GM18526 (cell line): ENCODE data around the gene QSOX1.

ENCODE experiments used
- POLR2A ChIP-seq: IDR thresholded peaks from 3 replicates; pipeline ENCODE4 v1.6.1; 2011; ENCODE audit not compliant: insufficient read length; ENCODE audit errors: extremely low read depth

The QSOX1 gene, protein sequence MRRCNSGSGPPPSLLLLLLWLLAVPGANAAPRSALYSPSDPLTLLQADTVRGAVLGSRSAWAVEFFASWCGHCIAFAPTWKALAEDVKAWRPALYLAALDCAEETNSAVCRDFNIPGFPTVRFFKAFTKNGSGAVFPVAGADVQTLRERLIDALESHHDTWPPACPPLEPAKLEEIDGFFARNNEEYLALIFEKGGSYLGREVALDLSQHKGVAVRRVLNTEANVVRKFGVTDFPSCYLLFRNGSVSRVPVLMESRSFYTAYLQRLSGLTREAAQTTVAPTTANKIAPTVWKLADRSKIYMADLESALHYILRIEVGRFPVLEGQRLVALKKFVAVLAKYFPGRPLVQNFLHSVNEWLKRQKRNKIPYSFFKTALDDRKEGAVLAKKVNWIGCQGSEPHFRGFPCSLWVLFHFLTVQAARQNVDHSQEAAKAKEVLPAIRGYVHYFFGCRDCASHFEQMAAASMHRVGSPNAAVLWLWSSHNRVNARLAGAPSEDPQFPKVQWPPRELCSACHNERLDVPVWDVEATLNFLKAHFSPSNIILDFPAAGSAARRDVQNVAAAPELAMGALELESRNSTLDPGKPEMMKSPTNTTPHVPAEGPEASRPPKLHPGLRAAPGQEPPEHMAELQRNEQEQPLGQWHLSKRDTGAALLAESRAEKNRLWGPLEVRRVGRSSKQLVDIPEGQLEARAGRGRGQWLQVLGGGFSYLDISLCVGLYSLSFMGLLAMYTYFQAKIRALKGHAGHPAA

DNA sequence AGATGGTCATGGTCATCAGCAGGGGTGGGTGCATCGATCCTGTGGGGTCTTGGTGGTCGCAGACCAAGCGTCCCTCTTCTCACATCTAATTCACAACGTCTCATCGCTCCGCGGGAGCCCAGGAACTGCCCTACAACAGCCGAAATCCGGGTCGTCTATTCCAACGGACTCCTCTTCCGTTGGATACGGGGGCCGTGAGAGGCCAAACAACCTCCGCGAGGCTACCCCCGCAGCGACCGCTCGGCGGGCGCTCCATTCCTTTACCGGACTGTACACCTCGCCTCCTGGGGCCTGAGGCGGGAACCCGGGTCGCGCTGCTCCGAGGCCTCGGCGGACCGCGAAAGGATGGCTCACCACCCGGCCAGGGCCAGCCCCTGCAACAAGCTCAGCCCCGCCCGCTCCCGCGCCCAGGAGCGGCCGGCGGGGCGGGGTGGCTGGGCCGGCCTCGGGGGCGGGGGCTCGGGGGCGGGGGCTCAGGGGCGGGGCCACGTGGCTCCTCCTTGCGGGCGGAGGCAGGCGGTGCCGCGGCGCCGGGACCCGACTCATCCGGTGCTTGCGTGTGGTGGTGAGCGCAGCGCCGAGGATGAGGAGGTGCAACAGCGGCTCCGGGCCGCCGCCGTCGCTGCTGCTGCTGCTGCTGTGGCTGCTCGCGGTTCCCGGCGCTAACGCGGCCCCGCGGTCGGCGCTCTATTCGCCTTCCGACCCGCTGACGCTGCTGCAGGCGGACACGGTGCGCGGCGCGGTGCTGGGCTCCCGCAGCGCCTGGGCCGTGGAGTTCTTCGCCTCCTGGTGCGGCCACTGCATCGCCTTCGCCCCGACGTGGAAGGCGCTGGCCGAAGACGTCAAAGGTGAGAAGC is at the start of gene QSOX1:
QSOX1 (plus strand) TSS at position 545 of the 857 bp plus-strand sequence; CDS start at position 584, 39 bp downstream.
- peak; percentile 72 for TF ChIP-seq POLR2A

DNA sequence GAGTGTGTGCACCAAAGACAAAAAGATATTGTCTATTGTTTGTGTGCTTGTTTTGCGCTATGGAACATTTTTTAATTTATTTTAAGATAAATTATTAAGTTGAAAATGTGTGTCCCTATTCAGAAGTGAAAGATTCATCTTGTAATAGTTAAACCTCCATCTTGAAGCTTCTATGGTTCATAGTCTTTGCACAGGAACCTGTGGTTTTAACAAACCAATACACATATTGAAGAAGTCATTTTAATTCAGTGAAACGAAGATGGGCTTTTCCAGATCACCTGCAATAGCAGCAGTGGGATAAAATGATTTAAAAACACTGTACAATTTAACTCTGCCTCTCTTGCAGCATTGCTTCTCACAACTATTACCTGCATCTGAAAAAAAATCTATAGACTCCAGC is 42.6 kb upstream of the QSOX1 start:
- TF ChIP-seq POLR2A = no peak

GRCh38 chr1:180112984-180113647 is 41.6 kb upstream of the QSOX1 start:
- TF ChIP-seq POLR2A = no peak

DNA sequence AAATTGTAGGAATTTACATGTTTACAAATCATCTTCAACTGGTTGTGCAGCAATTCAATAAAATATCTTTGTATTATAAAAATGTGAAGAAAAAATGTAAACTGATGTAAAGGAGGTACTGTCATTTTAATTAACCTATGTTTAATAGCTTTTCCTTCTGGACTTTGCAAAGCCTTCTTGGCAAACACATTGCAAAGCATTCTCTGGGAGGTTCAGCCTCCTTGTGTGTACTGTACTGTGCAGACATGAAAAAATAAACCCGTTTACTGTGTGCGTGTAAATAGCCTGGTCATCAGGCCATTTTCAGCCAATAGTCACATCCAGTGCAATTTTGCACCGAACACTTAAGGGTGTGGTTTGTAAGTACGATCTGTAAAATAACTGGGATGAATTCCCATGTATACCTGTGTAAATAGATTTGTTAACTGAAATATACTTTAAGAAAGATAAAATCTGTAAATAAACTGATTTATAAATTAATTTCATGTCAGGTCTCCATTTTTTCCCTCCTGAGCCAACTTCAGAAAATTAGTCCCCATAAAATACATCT is 40.2 kb upstream of the QSOX1 start:
- TF ChIP-seq POLR2A = no peak

GRCh38 chr1:180116964-180117763 is 37.5 kb upstream of the QSOX1 start:
- TF ChIP-seq POLR2A = no peak

DNA sequence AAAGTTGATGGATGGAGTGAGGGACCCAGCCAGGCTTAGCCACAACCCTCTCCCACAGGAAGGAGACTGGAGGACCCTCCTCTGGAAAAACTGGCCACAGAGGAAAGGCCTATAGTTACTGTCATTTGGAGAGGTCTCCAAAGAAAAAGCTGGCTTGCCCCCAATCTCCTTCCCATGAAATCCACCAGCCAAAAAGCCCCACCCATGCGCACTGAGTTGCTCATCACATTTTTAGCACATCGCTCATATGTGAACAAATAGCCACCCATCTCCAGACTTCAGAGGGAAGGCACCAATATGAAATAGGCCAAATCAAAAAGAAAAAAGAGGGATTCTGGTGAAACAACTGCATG is 36.9 kb upstream of the QSOX1 start:
- TF ChIP-seq POLR2A = no peak

- TF ChIP-seq POLR2A = no peak
These were observed 34.8 kb upstream of the QSOX1 start for GRCh38 chr1:180119837-180120236.

DNA sequence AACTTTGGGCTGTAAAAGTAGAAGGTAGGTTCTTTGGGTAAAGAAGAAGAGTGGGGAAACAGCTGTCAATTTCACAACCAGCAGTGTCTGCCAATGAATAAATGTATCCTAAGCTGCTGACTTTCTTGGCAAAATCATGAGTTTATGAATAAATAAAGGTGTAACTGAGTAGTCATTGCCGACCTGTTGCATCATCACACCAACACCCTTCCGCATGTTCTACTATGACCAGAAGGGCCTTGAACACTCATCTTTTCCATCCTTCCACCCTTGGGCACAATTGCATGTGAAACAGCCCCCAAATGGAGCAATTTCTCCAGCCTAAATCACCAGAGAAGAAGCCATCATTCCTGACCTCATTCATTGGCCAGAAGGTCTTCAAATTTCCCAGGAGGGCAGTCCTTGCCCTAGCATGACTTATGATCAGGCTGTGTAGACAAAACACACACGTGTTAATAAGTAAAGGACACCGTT is 31.2 kb upstream of the QSOX1 start:
- no peak for TF ChIP-seq POLR2A

- no peak for TF ChIP-seq POLR2A
These were observed 24.0 kb upstream of the QSOX1 start for GRCh38 chr1:180130651-180131050.

- no peak for TF ChIP-seq POLR2A
These were observed 23.2 kb upstream of the QSOX1 start for GRCh38 chr1:180131510-180131909.

GRCh38 chr1:180133193-180133592 is 21.5 kb upstream of the QSOX1 start:
- TF ChIP-seq POLR2A = no peak

- no peak for TF ChIP-seq POLR2A
These were observed 19.1 kb upstream of the QSOX1 start for GRCh38 chr1:180135535-180135934.

- TF ChIP-seq POLR2A = no peak
These were observed 18.2 kb upstream of the QSOX1 start for GRCh38 chr1:180136331-180136967.
